ENCODE results near the gene INMT. TPM values are rescaled to one million over a fixed set of nuclear protein-coding genes. Genes with fewer than 3 reads are reported as not detected.

INMT gene
- total and polyA plus RNA-seq, 8 donors, result 4.2 to 18.7 (median 9.6) TPM

DNA sequence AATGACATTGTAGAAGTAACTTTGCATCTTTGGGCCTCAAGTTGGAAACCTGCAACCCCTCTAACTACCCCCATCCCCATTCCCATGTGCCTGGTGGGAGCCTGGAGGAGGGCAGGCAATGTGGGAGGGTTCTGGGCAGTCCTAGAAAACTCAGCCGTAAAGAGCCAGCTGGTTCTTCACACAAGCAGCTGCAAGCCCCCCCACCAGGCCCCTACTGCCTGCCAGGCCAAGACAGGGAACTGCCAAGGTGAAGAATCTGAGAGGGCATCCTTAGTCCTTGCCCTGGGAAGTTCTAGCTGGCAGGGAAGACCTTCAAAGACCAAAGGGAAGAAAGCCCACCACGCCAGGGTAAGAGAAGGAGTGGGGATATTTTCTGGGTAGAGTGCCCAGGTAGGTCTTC, 12.2 kb upstream of the INMT start:
- H3K4me3 ChIP-seq, result no peak overlapping the region
- 86 to 89% methylated on average over 2 of the region's 2 CpGs for WGBS, 2 donors
- no peaks in the 10 kb centered on the region for H3K36me3 ChIP-seq
- no peaks in the 10 kb centered on the region for H3K27me3 ChIP-seq
- no peaks in the 10 kb centered on the region for H3K9me3 ChIP-seq
- TF ChIP-seq, protein P1, sequence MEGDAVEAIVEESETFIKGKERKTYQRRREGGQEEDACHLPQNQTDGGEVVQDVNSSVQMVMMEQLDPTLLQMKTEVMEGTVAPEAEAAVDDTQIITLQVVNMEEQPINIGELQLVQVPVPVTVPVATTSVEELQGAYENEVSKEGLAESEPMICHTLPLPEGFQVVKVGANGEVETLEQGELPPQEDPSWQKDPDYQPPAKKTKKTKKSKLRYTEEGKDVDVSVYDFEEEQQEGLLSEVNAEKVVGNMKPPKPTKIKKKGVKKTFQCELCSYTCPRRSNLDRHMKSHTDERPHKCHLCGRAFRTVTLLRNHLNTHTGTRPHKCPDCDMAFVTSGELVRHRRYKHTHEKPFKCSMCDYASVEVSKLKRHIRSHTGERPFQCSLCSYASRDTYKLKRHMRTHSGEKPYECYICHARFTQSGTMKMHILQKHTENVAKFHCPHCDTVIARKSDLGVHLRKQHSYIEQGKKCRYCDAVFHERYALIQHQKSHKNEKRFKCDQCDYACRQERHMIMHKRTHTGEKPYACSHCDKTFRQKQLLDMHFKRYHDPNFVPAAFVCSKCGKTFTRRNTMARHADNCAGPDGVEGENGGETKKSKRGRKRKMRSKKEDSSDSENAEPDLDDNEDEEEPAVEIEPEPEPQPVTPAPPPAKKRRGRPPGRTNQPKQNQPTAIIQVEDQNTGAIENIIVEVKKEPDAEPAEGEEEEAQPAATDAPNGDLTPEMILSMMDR (IDR thresholded peaks at IDR 0.05), result no peak
- no peak overlapping the region for H3K27ac ChIP-seq
- FAIRE-seq (no peak), ATAC-seq (no peak), DNase-seq (no peak)
- intact Hi-C loops (cut with DNase I), result loop anchor here in 2 of 3 donors (5.0 kb wide), 1 partner anchor 112 kb away; no protein-coding TSS in a partner anchor
- no peaks in the 10 kb centered on the region for H3K4me1 ChIP-seq

DNA sequence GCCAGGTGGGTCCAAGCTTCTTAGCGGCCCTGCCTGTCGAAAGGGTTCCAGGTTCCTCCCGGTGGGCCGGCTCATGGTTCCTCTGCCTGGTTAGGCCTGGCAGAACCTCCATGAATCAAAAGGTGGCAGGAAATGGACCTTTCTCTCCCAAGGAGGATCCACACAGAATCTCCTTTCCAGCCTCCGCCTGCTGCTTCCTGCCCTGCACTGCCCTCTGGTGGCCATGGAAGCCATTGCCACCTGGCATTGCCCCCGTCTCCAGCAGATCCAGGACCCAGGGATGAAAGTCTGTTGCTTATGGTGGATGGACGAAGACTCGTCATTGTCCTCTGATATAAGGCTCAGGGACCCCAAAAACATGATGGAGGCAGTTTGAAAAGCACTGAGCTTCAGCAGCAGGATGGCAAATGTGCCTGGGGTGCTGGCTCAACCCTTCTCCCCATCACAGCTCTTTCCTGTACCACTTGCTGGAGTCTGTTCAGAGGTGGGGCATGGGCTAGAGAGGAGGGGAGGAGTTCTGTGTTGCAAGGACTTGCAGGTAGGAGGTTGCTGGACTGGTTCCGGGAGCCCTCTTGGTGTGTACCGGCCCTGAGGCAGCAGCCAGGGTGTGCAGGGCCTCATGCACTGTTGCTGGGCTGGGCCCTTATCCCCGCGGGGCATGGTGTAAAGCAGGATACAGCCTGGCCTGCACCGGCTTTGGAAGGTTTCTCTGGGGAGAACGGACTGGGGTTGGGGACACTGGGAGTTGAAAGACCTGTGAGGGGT, 11.3 kb upstream of the INMT start:
- intact Hi-C loops (cut with DNase I), result loop anchor here in 2 of 3 donors (5.0 kb wide), 1 partner anchor 113 kb away; no protein-coding TSS in a partner anchor
- no peak for FAIRE-seq

DNA sequence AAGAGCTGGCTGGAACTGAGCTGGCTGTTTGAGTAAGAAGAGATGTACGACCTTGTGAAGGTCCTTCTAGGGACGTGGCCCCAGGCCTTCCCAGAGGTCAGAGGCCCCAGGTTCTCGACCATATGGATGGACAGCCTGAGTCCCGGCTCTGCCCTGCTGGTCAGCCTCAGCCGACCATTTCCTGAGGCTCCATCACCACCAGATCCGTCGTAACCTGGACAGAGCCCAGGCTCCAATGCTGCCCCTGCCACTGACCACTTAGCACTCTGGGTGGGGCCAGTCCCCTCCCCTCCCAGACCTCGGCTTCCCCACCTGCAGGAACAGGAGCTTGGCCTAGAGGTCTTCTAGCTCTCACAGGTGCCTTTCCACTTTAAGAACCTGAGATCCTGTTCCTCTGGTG, 10.6 kb upstream of the INMT start:
- FAIRE-seq (no peak), DNase-seq (peak in 1 of 6 donors; percentile 58), ATAC-seq (peak in 1 of 4 donors; percentile 14)
- TF ChIP-seq, protein P1 (IDR thresholded peaks at IDR 0.05), result no peak
- no peaks in the 10 kb centered on the region for H3K27me3 ChIP-seq
- H3K4me1 ChIP-seq, result no peaks in the 10 kb centered on the region
- H3K27ac ChIP-seq, result no peak overlapping the region
- H3K4me3 ChIP-seq, result no peak overlapping the region
- H3K36me3 ChIP-seq, result no peaks in the 10 kb centered on the region
- WGBS, 2 donors, result 81 to 82% methylated on average over 6 to 8 of the region's 8 CpGs
- no peaks in the 10 kb centered on the region for H3K9me3 ChIP-seq
- intact Hi-C loops (cut with DNase I), result loop anchor here in 2 of 3 donors (5.0 kb wide), 1 partner anchor 114 kb away; no protein-coding TSS in a partner anchor

More for the DNA sequence above, 11.3 kb upstream of the INMT start:
- TF ChIP-seq, protein P1 (IDR thresholded peaks at IDR 0.05), result peak; percentile 98 to 99 (median 99)
- no peak overlapping the region for H3K27ac ChIP-seq
- WGBS, 2 donors, result 26 to 31% methylated on average over 14 of the region's 14 CpGs
- peak; percentile 90 to 97 (median 95) for ATAC-seq
- H3K36me3 ChIP-seq, result no peaks in the 10 kb centered on the region
- no peaks in the 10 kb centered on the region for H3K4me1 ChIP-seq
- DNase-seq, result peak; percentile 54 to 94 (median 81)
- no peaks in the 10 kb centered on the region for H3K9me3 ChIP-seq
- no peaks in the 10 kb centered on the region for H3K27me3 ChIP-seq
- H3K4me3 ChIP-seq, result no peak overlapping the region

DNA sequence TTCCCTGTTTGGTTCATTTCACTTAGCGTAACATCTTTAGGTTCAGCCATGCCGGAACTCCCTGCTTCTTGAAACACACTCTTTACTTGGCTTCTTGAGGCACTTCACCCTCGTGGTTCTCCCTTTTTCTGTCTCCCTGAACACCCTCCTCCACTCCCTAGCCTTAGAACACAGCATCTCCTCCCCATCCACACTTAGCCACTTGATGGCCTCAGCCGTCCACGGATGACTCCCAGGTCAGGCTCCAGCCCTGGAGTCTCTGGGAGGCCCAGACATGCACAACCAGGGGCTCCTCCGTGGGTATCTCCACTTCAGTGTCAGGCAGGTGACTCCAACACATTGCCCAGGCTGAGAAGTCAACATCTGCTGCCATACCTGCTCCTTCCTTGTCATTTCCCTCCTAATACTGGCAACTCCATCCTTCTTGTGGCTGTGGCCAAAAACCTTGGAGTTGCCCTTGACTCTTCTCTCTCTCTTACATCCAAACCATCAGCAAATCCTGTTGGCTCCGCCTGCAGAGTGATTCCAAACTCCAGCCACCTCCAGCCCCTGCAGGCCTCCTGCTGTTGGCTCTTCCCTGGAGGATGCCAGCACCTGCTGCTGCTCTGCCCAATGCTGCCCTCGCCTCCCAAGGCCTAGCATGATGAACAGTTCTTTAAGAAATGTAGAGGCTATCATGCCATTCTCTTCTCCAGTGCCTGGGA, 8.4 kb upstream of the INMT start:
- peak in 1 of 4 donors; percentile 47 for ATAC-seq
- no peaks in the 10 kb centered on the region for H3K27me3 ChIP-seq
- H3K36me3 ChIP-seq, result no peaks in the 10 kb centered on the region
- H3K9me3 ChIP-seq, result no peaks in the 10 kb centered on the region
- no peak overlapping the region for H3K27ac ChIP-seq
- intact Hi-C loops (cut with DNase I), result loop anchor here in 2 of 3 donors (5.0 kb wide), 1 partner anchor 116 kb away; no protein-coding TSS in a partner anchor
- no peak for FAIRE-seq
- no peak overlapping the region for H3K4me3 ChIP-seq
- DNase-seq, result no peak
- H3K4me1 ChIP-seq, result no peaks in the 10 kb centered on the region
- WGBS, 2 donors, result 66 to 67% methylated on average over 8 of the region's 8 CpGs
- TF ChIP-seq, protein P1 (IDR thresholded peaks at IDR 0.05), result no peak

Data from pancreas (tissue), 10 donors.